Kidney epithelial cell (primary cell): ENCODE results near the gene SF1. TPM values are rescaled to one million over a fixed set of nuclear protein-coding genes. Genes with fewer than 3 reads are reported as not detected.

Experiments used
- DNase-seq: peaks from one replicate; pipeline ENCODE4 v3.0.0-alpha.2; 2010; ENCODE audit warnings: low read depth
- H3K27me3 ChIP-seq: 2 replicates; pipeline ENCODE4 v1.6.0; 2011; ENCODE audit warnings: low read length; ENCODE audit not compliant: control insufficient read depth, insufficient read depth
- H3K36me3 ChIP-seq: 2 replicates; pipeline ENCODE4 v1.5.1; 2011; ENCODE audit warnings: low read length; ENCODE audit not compliant: control insufficient read depth, insufficient read depth
- H3K4me3 ChIP-seq: 2 replicates; pipeline ENCODE4 v1.5.1; 2011; ENCODE audit warnings: low read depth, mild to moderate bottlenecking, control low read depth, low read length
- CTCF ChIP-seq: IDR thresholded peaks from 2 replicates; pipeline ENCODE4 v1.5.1; 2011; ENCODE audit warnings: mild to moderate bottlenecking, moderate library complexity, low read length, control low read depth, inconsistent platforms; ENCODE audit not compliant: insufficient read depth, poor library complexity, severe bottlenecking
- total RNA-seq: library from RNA; depleted of rRNA; stranded (reverse); fragments of >200 nt; gene quantifications from 2 replicates; pipeline ENCODE4 v1.2.3, GENCODE V29; 2015

The SF1 gene
- total RNA-seq, 1 donor from 2014 or later: 216 TPM

GRCh38 chr11:64802370-64803157, 24.2 kb upstream of the SF1 start:
- DNase-seq: no peak
- H3K27me3 ChIP-seq: no peaks in the 10 kb centered on the region
- peaks cover 1% of the 10 kb centered on the region for H3K36me3 ChIP-seq
- no peak for TF ChIP-seq CTCF
- peak overlapping the region; percentile 54 for H3K4me3 ChIP-seq

- DNase-seq: no peak
- H3K27me3 ChIP-seq: no peaks in the 10 kb centered on the region
- no peak overlapping the region for H3K4me3 ChIP-seq
- TF ChIP-seq CTCF: no peak
- H3K36me3 ChIP-seq: no peaks in the 10 kb centered on the region
Observed at GRCh38 chr11:64801561-64802369, 23.4 kb upstream of the SF1 start.

GRCh38 chr11:64801158-64801464, 22.8 kb upstream of the SF1 start:
- no peaks in the 10 kb centered on the region for H3K36me3 ChIP-seq

GRCh38 chr11:64800303-64801157, 22.2 kb upstream of the SF1 start:
- Histone ChIP-seq H3K27me3 (no peaks in the 10 kb centered on the region), H3K4me3 (no peak overlapping the region), H3K36me3 (no peaks in the 10 kb centered on the region)
- no peak for DNase-seq
- no peak for TF ChIP-seq CTCF

More at GRCh38 chr11:64801158-64801464, 22.8 kb upstream of the SF1 start:
- no peak for DNase-seq
- no peak for TF ChIP-seq CTCF
- Histone ChIP-seq H3K27me3 (no peaks in the 10 kb centered on the region), H3K4me3 (no peak overlapping the region)

- no peaks in the 10 kb centered on the region for H3K27me3 ChIP-seq
- no peak for TF ChIP-seq CTCF
- H3K36me3 ChIP-seq: no peaks in the 10 kb centered on the region
- no peak for DNase-seq
- H3K4me3 ChIP-seq: no peak overlapping the region
Observed at GRCh38 chr11:64799623-64800302, 21.4 kb upstream of the SF1 start.
